Right lobe of liver (tissue), 6 donors: ENCODE data around the gene RARB. TPM values are rescaled to one million over a fixed set of nuclear protein-coding genes. Genes with fewer than 3 reads are reported as not detected.
A peak's percentile ranks its signal among the peaks of the same experiment; 100 is the strongest.

ENCODE experiments used
- ATAC-seq, 4 donors: fragments of 200-7000 bp; cut with Tn5 transposase; one replicate each; pipeline ENCODE4 v1.9.1; 2020; ENCODE audit warnings: mild to moderate bottlenecking in 4 of 4, moderate library complexity in 4 of 4
- DNase-seq, 3 donors: peaks; one replicate each; pipeline ENCODE4 v3.0.0-alpha.2; 2020
- H3K27ac ChIP-seq, 3 donors: fragments of 200-600 bp; one replicate each; pipeline ENCODE4 v1.8.0; 2022
- H3K27me3 ChIP-seq, 2 donors: fragments of 200-600 bp; one replicate each; pipeline ENCODE4 v1.8.0; 2022
- H3K36me3 ChIP-seq, 4 donors: fragments of 200-600 bp; sonication (generic) in 1 of 4; one replicate each; pipeline versions ENCODE4 v1.5.1 to v1.8.0; 2017 to 2022; ENCODE audit warnings: control low read depth in 1 of 4
- H3K4me1 ChIP-seq, 4 donors: fragments of 200-600 bp; sonication (generic) in 1 of 4; one replicate each; pipeline versions ENCODE4 v1.5.1 to v1.8.0; 2017 to 2022; ENCODE audit warnings: control low read depth in 1 of 4
- H3K4me3 ChIP-seq, 3 donors: fragments of 200-600 bp; one replicate each; pipeline ENCODE4 v1.8.0; 2022
- H3K9me3 ChIP-seq, 4 donors: fragments of 200-600 bp; sonication (generic) in 1 of 4; one replicate each; pipeline versions ENCODE4 v1.5.1 to v1.8.0; 2017 to 2022; ENCODE audit warnings: control low read depth in 1 of 4
- POLR2A ChIP-seq: fragments of 450-650 bp; IDR thresholded peaks from one replicate; pipeline ENCODE4 v1.6.1; 2017; ENCODE audit warnings: antibody characterized with exemption, mild to moderate bottlenecking
- WGBS: methylation state at CpG from one replicate; pipeline ENCODE4 v1.1.6; 2018; ENCODE audit warnings: low coverage, low lambda C conversion rate; ENCODE audit not compliant: insufficient coverage; ENCODE audit errors: missing lambda C conversion rate; 5-methylcytosine and 5-hydroxymethylcytosine counted together
- intact Hi-C, 2 donors: fragments of 100-400 bp; cut with DNase I; formaldehyde crosslinking; loops; one replicate each; pipeline versions ENCODE4 v1.11.2 to v1.14.1; 2022
- long read RNA-seq: library from polyadenylated mRNA; unstranded; transcript quantifications from one replicate; pipeline ENCODE4 v2.0.0, GENCODE V29; 2019
- total RNA-seq, 6 experiments: library from RNA; depleted of rRNA in 2 of 6; stranded (reverse); fragments of >200 nt in 2 of 6; fragmentation: NEBNext Ultra II Directional in 3 of 6; extraction: Animal tissue kit (Norgen Biotek cat#: 25700) in 3 of 6; gene quantifications; one replicate each; pipeline versions ENCODE4 v1.1.0 to v1.2.4, GENCODE V29; 2016 to 2023
- TF ChIP-seq, protein P1 (sequence below), 4 donors: fragments of 200-600 bp in 3 of 4; fragments of 450-650 bp in 1 of 4; IDR thresholded peaks; one replicate each; pipeline versions ENCODE4 v1.5.1 to v1.8.0; 2016 to 2022; ENCODE audit warnings: antibody characterized with exemption in 4 of 4, mild to moderate bottlenecking in 2 of 4
- donor health status: DM: no; HTN: yes; CAD: no.
- donor health status: DM: no; HTN: no; CAD: no.
- donor health status: DM: no; HTN: no; CAD: no.
- donor health status: DM: no; HTN: yes; CAD: no.
- donor health status: DM: no; HTN: yes; CAD: no.

RARB gene
- 1 to 10 TPM; 1.2 to 2.8 (median 2.1) TPM for total RNA-seq
- long read RNA-seq, partial matches to known transcripts = 0 of 1 reads
- long read RNA-seq, other reads (novel, unspliced or antisense) = 1 of 1 reads

DNA sequence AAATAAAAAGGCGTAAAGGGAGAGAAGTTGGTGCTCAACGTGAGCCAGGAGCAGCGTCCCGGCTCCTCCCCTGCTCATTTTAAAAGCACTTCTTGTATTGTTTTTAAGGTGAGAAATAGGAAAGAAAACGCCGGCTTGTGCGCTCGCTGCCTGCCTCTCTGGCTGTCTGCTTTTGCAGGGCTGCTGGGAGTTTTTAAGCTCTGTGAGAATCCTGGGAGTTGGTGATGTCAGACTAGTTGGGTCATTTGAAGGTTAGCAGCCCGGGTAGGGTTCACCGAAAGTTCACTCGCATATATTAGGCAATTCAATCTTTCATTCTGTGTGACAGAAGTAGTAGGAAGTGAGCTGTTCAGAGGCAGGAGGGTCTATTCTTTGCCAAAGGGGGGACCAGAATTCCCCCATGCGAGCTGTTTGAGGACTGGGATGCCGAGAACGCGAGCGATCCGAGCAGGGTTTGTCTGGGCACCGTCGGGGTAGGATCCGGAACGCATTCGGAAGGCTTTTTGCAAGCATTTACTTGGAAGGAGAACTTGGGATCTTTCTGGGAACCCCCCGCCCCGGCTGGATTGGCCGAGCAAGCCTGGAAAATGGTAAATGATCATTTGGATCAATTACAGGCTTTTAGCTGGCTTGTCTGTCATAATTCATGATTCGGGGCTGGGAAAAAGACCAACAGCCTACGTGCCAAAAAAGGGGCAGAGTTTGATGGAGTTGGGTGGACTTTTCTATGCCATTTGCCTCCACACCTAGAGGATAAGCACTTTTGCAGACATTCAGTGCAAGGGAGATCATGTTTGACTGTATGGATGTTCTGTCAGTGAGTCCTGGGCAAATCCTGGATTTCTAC lies at the start of gene RARB:
TSS of gene RARB (plus strand) at position 322 of the 847 bp plus-strand sequence. CDS start at position 791, 469 bp downstream.
- TF ChIP-seq, protein P1, sequence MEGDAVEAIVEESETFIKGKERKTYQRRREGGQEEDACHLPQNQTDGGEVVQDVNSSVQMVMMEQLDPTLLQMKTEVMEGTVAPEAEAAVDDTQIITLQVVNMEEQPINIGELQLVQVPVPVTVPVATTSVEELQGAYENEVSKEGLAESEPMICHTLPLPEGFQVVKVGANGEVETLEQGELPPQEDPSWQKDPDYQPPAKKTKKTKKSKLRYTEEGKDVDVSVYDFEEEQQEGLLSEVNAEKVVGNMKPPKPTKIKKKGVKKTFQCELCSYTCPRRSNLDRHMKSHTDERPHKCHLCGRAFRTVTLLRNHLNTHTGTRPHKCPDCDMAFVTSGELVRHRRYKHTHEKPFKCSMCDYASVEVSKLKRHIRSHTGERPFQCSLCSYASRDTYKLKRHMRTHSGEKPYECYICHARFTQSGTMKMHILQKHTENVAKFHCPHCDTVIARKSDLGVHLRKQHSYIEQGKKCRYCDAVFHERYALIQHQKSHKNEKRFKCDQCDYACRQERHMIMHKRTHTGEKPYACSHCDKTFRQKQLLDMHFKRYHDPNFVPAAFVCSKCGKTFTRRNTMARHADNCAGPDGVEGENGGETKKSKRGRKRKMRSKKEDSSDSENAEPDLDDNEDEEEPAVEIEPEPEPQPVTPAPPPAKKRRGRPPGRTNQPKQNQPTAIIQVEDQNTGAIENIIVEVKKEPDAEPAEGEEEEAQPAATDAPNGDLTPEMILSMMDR (IDR thresholded peaks at IDR 0.05) = no peak
- TF ChIP-seq POLR2A = peak; percentile 97
- DNase-seq (peak; percentile 67 to 86 (median 74)), ATAC-seq (peak; percentile 85 to 96 (median 91))
- H3K27ac ChIP-seq = peak within 1 kb of the TSS; percentile 90 to 98 (median 95)
- 0% methylated on average over 19 of the region's 27 CpGs for WGBS
- no peaks in the 10 kb centered on the region for H3K36me3 ChIP-seq
- no peaks in the 10 kb centered on the region for H3K9me3 ChIP-seq
- intact Hi-C loops = no loop called here
- peak within 1 kb of the TSS; percentile 57 to 67 (median 61) for H3K4me3 ChIP-seq
- peaks cover 0 to 6% (median 0%) of the 10 kb centered on the region in 4 donors for H3K4me1 ChIP-seq
- no peaks in the 10 kb centered on the region for H3K27me3 ChIP-seq

DNA sequence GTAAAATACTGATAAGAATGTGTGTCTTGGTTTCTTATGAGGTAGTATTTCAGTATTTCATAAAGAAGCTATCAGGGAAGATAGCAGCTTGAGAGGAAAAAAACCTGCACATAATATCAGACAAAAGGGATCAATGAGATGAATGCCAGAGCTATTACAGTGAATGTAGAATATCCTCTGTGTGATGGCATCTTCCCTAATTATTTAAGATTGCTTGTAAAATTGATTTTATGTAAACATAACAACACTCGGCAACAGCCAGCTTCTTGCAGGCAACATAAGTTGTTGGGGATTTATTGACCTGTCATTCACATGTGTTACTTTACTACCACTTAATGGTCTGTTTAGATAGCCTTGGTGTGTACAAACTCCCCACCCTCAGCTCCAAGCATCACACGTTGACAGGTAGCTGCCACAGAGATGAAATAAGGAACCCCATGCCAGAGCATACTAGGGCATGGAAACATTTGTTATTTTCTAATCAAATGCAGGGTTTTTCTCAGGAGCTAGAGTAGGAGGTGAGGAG lies 49.2 kb upstream of the RARB start:
- no peaks in the 10 kb centered on the region for H3K4me1 ChIP-seq
- H3K27ac ChIP-seq = no peak overlapping the region
- no peak for ATAC-seq
- no peak for DNase-seq
- no peaks in the 10 kb centered on the region for H3K36me3 ChIP-seq
- no peak for TF ChIP-seq POLR2A
- TF ChIP-seq, protein P1 (IDR thresholded peaks at IDR 0.05) = no peak
- H3K4me3 ChIP-seq = no peak overlapping the region
- WGBS = 39% methylated on average over 2 of the region's 2 CpGs
- intact Hi-C loops = no loop called here
- H3K9me3 ChIP-seq = no peaks in the 10 kb centered on the region
- H3K27me3 ChIP-seq = no peaks in the 10 kb centered on the region

DNA sequence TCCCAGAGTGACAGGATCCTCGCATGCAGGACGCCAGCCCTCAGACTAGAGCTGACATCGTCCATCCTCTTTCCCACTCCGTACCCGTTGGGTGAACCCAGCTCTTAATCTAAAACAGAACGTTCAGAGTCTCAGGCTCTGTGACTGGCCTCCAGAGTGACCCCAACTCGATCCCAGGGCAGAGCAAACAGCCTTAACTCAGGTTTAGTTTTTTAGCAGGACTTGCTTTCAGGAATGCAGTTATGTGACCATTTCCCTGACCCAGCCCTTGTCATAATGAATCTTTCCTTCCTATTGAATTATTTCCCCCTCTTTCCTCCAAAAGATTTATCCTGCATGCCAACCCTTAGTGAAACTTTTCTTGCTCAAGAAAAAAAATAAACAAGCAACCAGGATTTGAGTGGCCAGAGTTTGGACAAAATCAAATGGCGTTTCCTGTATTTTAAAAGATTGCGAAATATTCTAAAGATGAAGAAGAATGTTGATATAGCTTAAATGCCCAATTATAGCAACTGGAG lies 47.8 kb upstream of the RARB start:
- intact Hi-C loops = no loop called here
- H3K9me3 ChIP-seq = no peaks in the 10 kb centered on the region
- DNase-seq = no peak
- no peaks in the 10 kb centered on the region for H3K27me3 ChIP-seq
- WGBS = 26% methylated on average over 9 of the region's 9 CpGs
- no peak for TF ChIP-seq POLR2A
- TF ChIP-seq, protein P1 (IDR thresholded peaks at IDR 0.05) = no peak
- H3K27ac ChIP-seq = peak overlapping the region in 2 of 3 donors; percentile 3 to 30
- peak; percentile 33 to 77 (median 43) for ATAC-seq
- no peaks in the 10 kb centered on the region for H3K36me3 ChIP-seq
- H3K4me3 ChIP-seq = no peak overlapping the region
- H3K4me1 ChIP-seq = no peaks in the 10 kb centered on the region

DNA sequence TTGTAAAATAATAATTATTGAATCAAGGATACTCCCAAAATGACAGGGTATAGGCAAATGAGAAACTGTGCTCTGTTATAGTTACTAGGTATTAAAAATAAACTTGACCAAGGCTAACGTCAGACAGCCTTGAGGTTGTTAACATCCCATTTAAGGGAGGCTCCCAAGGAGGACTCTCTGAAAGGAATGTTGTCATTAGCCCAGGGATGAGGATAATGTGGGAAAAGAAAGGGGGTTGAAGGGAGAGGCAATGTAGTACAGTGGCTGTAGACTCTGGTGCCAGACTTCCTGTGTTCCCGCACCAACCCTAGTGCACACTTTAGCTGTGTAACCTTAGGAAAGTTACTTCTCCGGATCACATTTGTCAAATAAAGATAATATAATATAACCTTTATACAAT lies 47.0 kb upstream of the RARB start:
- no peak for DNase-seq
- intact Hi-C loops = no loop called here
- TF ChIP-seq POLR2A = no peak
- TF ChIP-seq, protein P1 (IDR thresholded peaks at IDR 0.05) = no peak
- H3K4me3 ChIP-seq = no peak overlapping the region
- ATAC-seq = peak in 3 of 4 donors; percentile 34 to 41 (median 34)
- H3K27me3 ChIP-seq = no peaks in the 10 kb centered on the region
- 61% methylated on average over 3 of the region's 3 CpGs for WGBS
- no peaks in the 10 kb centered on the region for H3K4me1 ChIP-seq
- no peaks in the 10 kb centered on the region for H3K9me3 ChIP-seq
- no peaks in the 10 kb centered on the region for H3K36me3 ChIP-seq
- no peak overlapping the region for H3K27ac ChIP-seq
